Measurements from ENCODE around the gene NTSR1.

GRCh38 chr20:62734881-62735280 is 26.2 kb downstream of the NTSR1 start:
- TF ChIP-seq YY1 (IDR thresholded peaks at IDR 0.05; ENCODE audit: insufficient read depth, insufficient read length) (no peak), ZNF274 (IDR thresholded peaks at IDR 0.05; ENCODE audit: low read depth, low read length) (no peak)

Data from NT2/D1 (cell line).